ENCODE data around the gene HUS1.
"Not testable (repeated sequence)": the region's sequence is repeated elsewhere in the genome, so short reads cannot be mapped to it uniquely, and the experiment has no call there.

HUS1 gene

DNA sequence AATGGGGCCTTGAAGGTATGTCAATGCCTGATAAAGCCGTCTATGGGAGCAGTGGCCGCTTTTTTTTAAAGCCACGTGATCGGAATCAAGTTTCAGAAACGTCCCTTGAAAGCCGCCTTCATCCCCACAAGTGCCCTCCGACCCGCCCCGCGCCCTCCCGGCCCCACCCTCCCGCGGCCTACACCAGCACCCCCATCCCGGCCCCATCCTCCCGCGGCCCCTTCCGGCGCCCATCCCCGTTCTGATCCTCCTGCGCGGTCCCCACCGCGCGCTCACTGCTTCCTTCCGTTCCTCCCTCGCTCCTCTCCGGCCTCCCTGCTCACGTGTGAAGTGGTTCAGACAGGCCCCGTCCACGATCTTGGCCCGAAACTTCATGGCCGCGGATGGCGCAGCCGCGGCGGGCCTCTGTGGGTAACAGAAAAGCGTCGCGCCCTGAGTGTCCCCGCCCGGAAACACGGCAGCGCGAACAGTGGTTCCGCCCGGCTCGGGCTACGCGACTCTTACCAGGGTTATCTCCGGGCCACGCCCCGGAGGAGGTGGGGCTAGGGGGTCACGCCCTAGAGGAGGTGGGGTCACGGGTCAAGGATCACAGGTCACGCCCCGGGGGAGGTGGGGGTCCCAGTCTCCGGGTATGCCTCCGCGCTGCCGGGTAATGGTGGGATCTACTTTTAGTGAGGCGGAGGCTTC, at the start of gene HUS1:
Gene HUS1, minus strand, starts transcription at position 471 of the 687 bp plus-strand sequence. Its CDS starts 96 bp downstream, at position 375.
- DNase-seq (ENCODE audit: low read depth in 1 of 2, low spot score in 1 of 2): peak; percentile 89 to 91

DNA sequence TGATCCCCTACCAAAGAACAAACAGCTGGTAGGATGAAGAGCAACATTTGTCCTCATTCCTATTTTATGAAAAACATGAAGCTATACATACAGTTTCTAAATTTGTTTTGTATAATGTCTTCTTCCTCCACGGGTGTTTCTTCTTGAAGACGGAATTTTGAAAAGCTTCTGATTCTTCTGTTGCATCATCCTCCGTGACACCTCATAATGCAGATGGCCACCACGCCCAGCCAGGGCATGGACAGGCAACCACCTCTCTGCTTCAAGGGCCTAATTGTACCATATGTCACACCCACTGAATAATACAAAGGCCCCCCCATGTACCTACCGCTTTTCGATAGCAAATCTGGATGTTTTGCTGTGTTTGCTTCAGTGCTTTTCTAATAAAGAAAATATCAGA, 49.5 kb upstream of the HUS1 start, which contains the start of gene SUN3:
Gene SUN3, minus strand, starts transcription at position 170 of the 400 bp plus-strand sequence. Its CDS starts 169 bp downstream, at position 1.
- no peak for DNase-seq (ENCODE audit: low read depth in 1 of 2, low spot score in 1 of 2)

DNA sequence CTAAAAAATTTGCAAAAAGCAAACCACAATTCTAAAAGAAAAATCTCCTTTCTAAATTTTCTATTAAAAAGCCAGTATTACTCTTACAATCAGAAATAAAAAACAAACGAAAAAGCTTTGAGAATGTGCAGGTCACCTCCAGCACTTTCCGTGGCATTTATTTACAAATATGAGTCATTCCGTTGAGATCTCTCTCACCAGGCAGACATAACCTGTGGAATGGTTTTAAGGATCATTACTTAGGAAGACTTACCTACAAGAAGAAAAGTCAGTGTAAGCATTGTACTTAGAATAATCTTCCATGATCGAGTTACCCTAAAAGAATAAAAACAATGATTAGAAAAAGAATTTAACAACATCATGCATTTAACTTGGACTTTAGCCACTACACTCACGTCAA, 46.2 kb upstream of the HUS1 start:
- no peak for DNase-seq (ENCODE audit: low read depth in 1 of 2, low spot score in 1 of 2)

DNA sequence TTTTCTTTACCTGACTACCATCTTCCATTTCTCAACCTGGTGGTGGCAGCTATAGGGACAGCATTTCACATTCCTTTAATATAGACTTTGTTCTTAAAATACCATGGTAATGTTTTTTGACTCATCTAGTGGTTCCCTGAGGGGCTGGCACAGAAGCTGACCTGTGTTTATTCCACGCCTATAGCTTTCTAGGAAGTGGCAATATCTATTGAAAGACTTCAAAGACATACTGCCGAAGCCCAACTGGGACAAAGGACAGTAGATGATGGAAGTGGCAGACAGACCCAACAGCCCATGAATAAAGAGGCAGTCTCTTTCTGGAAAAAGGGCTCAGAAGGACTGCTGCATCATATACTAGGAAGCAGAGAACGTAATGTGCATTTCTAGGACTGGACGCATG, 38.3 kb upstream of the HUS1 start:
- DNase-seq (ENCODE audit: low read depth in 1 of 2, low spot score in 1 of 2): no peak

DNA sequence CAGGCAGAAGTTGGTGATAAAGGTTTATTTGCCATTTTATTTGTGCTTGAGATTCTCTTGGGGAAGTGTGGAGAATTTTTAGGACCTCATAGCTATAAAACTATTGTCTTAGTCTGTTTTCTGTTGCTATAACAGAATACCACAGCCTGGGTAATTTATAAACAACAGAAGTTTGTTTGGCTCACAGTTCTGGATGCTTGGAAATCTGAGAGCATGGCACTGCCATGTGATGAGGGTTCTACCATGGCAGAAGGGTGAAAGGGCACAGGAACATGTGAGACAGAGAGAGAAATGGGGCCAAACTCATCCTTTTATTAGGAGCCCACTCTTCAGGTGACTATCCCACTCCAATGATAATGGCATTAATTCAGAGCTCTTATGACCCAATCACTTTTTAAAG, 37.2 kb upstream of the HUS1 start:
- DNase-seq (ENCODE audit: low read depth in 1 of 2, low spot score in 1 of 2): no peak

DNA sequence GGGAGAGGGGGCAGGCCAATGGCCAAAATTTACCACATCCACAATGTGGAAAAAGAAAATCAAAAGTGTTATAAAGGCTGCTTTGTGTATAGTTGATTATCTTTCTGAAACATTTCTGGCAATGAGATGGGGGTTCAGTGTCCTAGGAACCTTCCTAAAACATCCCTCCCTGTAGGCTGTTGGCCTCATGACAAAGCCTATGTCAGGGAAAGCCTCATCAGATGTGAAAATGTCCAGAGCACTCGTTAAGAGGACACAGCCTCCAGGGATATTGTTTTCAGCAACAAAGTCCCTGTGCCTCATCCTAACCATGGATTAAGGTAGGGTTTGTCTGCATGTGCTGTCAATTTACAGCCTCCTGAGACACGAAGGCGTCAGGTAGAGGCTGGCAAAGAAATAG, 32.5 kb upstream of the HUS1 start:
- no peak for DNase-seq (ENCODE audit: low read depth in 1 of 2, low spot score in 1 of 2)

DNA sequence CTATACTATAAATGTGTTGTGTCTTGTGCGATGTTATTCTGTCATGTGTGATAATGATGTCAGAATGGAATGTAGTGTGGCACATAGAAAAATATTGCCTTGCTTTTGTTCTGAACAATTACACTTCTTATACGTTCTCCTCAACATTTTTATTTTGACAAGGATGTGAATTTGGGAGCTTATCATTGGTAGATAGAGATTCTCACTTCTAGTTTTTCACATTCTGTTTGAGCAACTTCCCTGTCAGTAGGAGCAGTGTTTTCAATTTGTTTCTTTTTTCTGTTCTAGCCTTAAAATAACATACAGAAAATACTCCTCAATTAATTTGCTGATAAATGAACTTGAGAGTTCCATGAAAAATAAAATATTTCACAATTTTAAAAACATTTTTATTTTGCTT, 31.9 kb upstream of the HUS1 start:
- DNase-seq (ENCODE audit: low read depth in 1 of 2, low spot score in 1 of 2): no peak

DNA sequence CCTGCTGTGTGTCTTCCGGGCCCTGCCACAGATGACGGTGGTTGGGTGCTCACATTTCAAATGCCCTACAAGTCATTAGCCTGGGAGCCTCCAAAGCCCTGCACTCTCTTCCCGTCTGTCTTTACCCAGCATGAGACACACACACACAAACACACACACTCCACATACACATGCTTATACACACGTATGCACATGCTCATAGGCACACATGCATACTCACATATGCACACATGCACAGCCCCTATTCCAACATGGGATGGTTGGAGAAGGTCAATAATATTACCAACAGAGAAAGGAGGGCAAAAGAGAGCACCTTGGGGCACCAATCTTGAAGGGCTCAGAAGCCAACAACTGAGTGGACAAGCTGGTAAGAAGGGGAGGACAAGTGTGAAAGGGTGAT, 30.5 kb upstream of the HUS1 start:
- DNase-seq (ENCODE audit: low read depth in 1 of 2, low spot score in 1 of 2): no peak

DNA sequence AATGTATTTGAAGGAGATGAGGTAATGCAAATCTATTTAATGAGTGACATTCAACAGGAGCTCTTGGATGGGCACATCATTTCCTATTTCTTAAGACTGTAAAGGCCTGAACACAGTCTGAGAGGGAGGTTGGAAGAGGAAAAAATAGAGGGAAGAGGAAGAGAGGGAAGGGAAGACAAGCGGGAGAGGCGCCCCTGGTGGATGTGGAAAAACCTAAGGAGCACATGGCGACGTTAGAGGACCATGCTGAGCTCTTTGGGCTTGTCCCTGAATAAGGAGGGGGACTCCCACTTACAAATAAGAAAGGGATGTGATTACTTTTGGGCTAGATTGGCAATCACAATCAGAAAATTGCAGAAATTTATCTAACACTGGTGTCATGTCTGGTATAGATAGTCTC, 29.8 kb upstream of the HUS1 start:
- DNase-seq (ENCODE audit: low read depth in 1 of 2, low spot score in 1 of 2): no peak

DNA sequence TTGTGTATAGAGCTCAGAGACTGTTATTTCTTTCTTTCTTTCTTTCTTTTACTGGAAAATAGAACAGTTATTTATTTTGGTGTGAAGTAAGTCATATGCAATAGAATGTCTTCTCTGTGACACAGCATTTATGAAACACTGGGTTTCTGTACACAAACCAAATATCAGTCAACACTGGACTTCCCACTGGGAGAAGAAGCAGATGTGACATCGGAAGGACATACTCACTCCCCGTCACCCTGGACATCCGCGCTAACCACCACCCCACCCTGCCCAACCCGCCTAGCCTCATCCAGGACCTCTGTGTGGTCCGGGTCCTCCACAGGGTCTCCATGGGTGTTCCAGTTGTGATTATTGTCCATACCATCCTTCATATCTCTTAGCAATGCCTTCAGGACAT, 27.5 kb upstream of the HUS1 start:
- DNase-seq (ENCODE audit: low read depth in 1 of 2, low spot score in 1 of 2): no peak

DNA sequence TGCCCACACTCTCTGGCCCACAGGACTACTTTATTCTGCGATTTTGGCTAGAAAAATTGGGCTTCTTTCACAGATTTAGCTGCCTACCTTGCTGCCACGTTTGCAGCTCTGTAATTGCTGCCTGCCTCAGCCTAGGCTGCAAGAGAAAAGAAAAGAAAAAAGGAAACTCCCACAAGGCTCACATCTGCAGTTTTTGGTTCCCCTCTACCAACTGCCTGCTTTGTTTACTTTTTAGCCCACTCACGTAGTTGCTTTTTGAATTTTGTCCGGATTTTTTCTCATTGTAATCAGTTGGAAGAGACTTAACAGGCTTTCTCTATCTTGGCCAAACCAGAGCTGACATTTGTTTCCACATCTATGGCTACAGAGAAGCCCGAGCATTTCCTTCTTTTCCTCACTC, 25.2 kb upstream of the HUS1 start:
- no peak for DNase-seq (ENCODE audit: low read depth in 1 of 2, low spot score in 1 of 2)

DNA sequence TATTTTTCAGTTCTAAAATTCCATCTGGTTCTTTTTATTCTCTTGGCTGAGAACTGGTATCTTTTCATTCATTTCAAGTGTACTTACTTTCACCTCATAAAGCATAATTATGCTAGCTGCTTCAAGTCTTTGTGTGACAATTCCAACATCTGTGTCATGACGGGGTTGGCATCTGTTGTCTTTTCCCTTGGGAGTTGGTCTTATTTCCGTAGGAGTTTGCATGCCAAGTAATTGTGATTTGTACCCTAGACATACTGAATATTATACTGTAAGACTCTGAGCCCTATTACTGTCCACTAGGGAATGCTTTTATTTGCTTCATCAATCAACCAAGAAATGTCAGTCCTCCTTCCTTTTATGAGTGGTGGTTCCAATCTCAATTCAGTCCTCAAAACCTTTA, 24.6 kb upstream of the HUS1 start:
- DNase-seq (ENCODE audit: low read depth in 1 of 2, low spot score in 1 of 2): no peak

DNA sequence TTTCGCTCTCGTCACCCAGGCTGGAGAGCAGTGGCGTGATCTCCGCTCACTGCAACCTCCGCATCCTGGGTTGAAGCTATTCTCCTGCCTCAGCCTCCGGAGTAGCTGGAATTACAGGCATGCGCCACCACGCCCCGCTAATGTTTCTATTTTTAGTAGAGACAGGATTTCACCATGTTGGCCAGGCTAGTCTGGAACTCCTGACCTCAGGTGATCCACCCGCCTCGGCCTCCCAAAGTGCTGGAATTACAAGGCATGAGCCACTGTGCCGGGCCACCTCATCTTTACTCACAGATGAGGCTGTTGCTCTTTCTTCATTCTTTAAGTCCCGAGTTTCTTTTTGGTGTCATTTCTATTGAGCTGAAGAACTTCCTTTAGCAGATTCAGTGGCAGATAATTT, 20.7 kb upstream of the HUS1 start:
- DNase-seq (ENCODE audit: low read depth in 1 of 2, low spot score in 1 of 2): not testable (repeated sequence)

DNA sequence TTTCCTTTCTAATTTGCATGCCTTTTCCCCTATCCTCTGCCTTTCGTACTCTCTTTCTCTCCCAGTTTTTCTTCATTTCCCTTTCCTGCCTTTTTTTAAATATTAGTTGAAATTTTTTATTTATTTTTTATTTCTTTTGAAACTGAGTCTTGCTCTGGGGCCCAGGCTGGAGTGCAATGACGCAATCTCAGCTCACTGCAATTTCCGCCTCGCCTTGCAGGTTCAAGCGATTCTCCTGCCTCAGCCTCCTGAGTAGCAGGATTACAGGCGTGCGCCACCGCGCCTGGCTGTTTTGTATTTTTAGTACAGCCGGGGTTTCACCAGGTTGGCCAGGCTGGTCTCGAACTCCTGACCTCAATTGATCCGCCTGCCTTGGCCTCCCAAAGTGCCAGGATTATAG, 20.0 kb upstream of the HUS1 start:
- no peak for DNase-seq (ENCODE audit: low read depth in 1 of 2, low spot score in 1 of 2)

DNA sequence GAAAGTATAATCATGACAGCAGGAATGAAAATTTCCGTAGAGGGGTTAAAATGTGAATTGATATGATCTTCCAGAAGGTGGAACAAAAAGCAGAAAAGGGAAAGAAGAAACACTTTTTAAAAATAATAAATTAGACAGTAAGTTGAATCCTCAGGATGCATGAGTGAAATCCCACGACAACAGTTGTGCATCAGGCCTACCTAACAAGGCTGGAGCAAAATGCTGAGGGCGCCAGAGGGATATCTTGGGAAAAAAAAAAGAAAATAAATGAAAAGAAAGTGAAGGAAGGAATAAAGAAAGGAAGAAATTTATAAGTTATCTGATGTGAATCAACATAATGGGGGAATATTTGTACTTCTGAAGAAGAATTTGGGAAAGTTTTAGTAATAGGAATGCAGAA, 13.0 kb upstream of the HUS1 start:
- DNase-seq (ENCODE audit: low read depth in 1 of 2, low spot score in 1 of 2): no peak

DNA sequence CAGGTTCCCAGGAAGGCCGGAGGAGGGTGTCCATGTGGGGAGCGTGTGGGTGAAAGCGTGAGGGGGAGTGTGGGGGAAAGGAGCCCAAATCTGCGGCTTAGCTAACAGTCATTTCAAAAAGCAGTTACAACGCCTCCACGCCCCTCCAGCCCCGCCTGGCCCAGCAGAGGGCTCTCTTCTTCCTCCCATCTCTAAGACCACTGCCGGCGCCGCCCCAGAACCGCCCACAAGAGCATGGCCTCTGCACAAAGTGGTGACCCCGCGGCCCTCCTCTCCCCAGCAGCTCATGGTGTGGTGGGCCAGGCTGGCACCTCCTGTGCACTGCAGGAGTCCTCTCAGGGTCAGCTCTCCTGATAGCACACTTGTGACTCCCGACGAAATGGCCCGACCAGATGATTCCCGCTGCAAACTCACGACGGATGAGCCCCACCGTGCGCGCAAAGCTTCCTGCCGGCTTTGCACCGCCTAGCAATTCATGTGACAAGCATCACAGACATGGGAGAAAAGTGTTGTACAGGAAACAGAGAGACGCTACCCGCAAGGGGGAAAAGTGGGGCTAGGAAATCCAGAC, 12.4 kb upstream of the HUS1 start:
- DNase-seq (ENCODE audit: low read depth in 1 of 2, low spot score in 1 of 2): peak; percentile 74

DNA sequence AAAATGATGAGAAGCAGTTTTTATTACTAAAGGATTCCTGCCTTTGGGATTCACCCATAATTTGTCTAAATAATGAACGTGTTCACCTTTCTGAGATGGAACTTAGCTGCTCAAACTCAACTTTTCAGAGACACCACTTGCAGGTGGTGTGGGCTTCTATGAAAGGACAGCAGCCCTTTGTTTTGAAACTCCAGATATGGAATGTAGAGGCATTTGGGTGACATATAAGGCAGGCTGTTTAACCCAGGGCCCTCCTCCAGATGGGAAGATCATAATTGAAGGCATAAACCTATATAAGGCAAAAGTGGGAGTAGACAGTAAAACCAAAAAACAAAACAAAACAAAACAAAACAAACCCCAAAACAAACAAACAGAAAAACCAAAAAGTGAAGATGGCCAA, 11.9 kb upstream of the HUS1 start:
- DNase-seq (ENCODE audit: low read depth in 1 of 2, low spot score in 1 of 2): no peak

DNA sequence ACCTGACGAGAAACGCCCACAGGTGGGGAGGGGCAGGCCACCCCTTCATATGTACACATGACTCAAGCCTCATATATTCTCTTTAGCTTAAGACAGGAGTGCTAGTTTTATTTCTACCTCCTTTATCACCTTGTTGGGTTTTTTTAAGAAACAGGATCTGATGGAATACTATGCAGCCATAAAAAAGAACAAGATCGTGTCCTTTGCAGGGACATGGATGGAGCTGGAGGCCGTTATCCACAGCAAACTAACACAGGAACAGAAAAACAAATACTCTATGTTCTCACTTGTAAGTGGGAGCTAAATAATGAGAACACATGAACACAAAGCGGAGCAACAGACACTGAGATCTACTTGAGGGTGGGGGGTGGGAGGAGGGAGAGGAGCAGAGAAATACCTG, 11.2 kb upstream of the HUS1 start:
- no peak for DNase-seq (ENCODE audit: low read depth in 1 of 2, low spot score in 1 of 2)

DNA sequence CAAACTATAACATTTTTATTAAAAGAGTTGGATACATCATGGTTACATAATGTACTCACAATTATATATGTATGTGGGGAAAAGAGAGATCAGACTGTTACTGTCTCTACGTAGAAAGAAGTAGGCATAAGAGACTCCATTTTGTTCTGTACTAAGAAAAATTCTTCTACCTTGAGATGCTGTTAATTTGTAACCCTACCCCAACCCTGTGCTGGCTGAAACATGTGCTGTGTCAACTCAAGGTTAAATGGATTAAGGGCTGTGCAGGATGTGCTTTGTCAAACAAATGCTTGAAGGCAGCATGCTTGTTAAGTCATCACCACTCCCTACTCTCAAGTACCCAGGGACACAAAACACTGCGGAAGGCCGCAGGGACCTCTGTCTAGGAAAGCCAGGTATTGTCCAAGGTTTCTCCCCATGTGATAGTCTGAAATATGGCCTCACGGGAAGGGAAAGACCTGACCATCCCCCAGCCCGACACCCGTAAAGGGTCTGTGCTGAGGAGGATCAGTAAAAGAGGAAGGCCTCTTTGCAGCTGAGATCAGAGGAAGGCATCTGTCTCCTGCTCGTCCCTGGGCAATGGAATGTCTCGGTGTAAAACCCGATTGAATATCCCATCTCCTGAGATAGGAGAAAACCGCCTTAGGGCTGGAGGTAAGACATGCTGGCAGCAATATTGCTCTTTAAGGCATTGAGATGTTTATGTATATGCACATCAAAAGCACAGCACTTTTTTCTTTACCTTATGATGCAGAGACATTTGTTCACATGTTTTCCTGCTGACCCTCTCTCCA, 10.4 kb upstream of the HUS1 start:
- DNase-seq (ENCODE audit: low read depth in 1 of 2, low spot score in 1 of 2): not testable (repeated sequence)

DNA sequence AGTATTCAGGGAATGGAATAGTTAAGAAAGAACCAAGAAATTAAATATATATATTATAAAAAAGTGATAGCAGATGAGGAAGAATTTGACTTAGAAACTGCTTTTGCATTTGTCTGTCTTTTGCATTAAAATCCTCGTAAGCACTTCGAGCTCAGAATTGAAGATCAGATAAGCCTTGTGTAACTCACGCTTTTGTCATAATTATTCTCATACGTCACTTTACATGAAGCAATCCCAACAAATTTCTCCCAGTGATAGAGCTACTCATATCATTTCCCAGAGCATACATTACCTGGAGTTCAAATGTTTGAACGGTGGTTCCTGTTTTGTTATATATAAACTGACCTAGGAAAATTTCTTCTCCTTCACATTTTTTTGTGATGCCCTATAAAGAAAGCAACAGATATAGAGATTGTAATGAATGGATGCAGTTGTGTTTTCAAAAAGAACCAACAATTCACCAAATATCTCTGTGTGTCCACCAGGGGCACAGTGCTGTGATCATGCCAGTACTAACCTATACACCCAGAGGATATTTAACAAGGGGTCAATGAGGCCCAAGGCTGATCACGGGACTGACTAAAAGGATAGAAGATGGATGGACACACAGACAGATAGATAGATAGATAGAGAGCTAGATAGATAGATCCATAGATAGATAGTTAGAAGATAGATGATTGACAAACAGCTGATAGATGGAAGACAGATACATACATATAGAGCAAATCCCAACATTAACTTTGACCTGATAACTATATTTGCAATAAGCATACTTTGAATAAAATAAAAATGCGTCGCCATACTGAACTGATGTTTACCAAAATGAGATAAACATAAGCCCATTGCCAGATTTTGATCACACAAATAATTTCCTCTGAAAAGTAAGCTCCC, 9.3 kb upstream of the HUS1 start:
- DNase-seq (ENCODE audit: low read depth in 1 of 2, low spot score in 1 of 2): no peak

DNA sequence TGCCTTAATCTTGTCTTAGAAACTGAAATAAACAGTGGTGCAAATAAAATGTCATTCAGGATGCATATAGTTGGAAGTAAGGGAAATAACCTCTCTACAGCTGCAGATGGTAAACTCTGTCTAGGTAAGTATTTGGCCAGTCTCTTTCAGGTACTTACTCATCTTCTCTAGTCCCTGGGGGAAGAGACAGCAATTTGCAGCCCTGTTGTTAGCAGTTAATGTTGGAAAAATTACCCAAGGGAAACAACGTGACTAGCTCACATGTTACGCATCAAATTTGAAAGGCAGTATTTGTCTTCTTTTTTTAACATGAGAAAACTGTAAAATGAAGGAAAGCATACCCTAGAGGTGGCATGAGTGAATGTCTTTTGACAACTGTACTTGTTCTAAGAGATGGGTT, 3.2 kb upstream of the HUS1 start:
- DNase-seq (ENCODE audit: low read depth in 1 of 2, low spot score in 1 of 2): no peak
